NCI-H1105 treated with DMSO at 0.1 percent for 48 hours (cell line): ENCODE data around the gene COA5.

Experiments
- DNase-seq: peaks from one replicate; lab custom pipeline; 2025; lab: John Stamatoyannopoulos, UW

The COA5 gene

GRCh38 chr2:98551316-98551715, 57.0 kb downstream of the COA5 start:
- DNase-seq = no peak

GRCh38 chr2:98550165-98550564, 58.1 kb downstream of the COA5 start:
- no peak for DNase-seq
